Measurements from ENCODE around the gene AANAT. TPM values are rescaled to one million over a fixed set of nuclear protein-coding genes. Genes with fewer than 3 reads are reported as not detected.

AANAT gene
- total and polyA plus RNA-seq, 2 donors (not counting 3 experiments of a cell fraction or from before 2014, with no cell fraction given) = not detected

DNA sequence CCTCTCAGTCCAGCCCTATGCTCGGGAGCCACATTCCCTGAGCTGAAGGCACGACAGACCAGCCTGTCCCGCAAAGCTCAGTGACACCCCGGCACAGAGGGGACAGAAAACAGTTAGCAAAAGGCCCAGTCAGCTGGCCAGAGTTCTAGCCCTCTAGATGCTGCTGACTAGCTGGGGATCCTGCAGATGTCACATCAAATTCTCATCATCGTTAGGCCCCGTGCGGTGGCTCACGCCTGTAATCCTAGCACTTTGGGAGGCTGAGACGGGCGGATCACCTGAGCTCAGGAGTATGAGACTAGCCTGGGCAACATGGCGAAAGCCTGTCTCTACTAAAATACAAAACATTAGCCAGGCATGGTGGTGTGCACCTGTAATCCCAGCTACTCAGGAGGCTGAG is 31.7 kb upstream of the AANAT start:
- CTCF ChIA-PET = interaction anchor here (0.7 to 2.2 kb wide), 3 partner anchors 14 to 38 kb away, joined by 3 to 13 read pairs (median 3); no protein-coding TSS in a partner anchor
- no peaks in the 10 kb centered on the region for H4K20me1 ChIP-seq (replicated peaks; ENCODE audit: control insufficient read depth, extremely low read depth, insufficient read depth, low read length)

More for the DNA sequence above, 31.7 kb upstream of the AANAT start:
- FAIRE-seq (no peak), DNase-seq (ENCODE audit: low read depth, low spot score) (no peak)
- Histone ChIP-seq H3K4me3 (replicated peaks in 1 of 3; ENCODE audit: insufficient read depth in 1 of 3, low read depth in 1 of 3, low read length in 3 of 3) (no peak overlapping the region), H3K27ac (ENCODE audit: insufficient read depth, low read depth, low read length) (no peak overlapping the region), H3K36me3 (ENCODE audit: control insufficient read depth in 2 of 2, extremely low read depth in 1 of 2, insufficient read depth in 2 of 2, low read length in 2 of 2) (no peaks in the 10 kb centered on the region), H3K4me1 (ENCODE audit: control insufficient read depth, extremely low read depth, insufficient read depth, low read length) (no peaks in the 10 kb centered on the region), H3K4me2 (ENCODE audit: insufficient read depth, low read length) (no peak overlapping the region), H3K27me3 (ENCODE audit: control insufficient read depth in 2 of 2, insufficient read depth in 2 of 2, low read length in 2 of 2) (no peaks in the 10 kb centered on the region), H3K9me3 (replicated peaks; ENCODE audit: control insufficient read depth, insufficient read depth, low read length) (no peaks in the 10 kb centered on the region), H3K9me1 (replicated peaks; ENCODE audit: control insufficient read depth, extremely low read depth, insufficient read depth, low read length) (no peaks in the 10 kb centered on the region), H3K79me2 (ENCODE audit: control insufficient read depth, insufficient read depth, low read length) (peaks cover 52% of the 10 kb centered on the region), H3K9ac (replicated peaks; ENCODE audit: extremely low read depth, insufficient read depth, low read length) (no peak overlapping the region), H2AFZ (ENCODE audit: low read depth, low read length) (no peak overlapping the region)
- TF ChIP-seq GATA2 (IDR thresholded peaks at IDR 0.05; ENCODE audit: insufficient read depth, insufficient read length, low read depth, low read length) = no peak
- TF ChIP-seq FOS (IDR thresholded peaks at IDR 0.05; ENCODE audit: borderline replicate concordance, insufficient read depth, low read length) = no peak
- no peak for TF ChIP-seq POLR2AphosphoS5 (IDR thresholded peaks at IDR 0.05; ENCODE audit: insufficient read depth, low read depth, low read length)
- no peak for TF ChIP-seq POLR2A (IDR thresholded peaks at IDR 0.05; ENCODE audit: low read depth, low read length)
- TF ChIP-seq JUN (IDR thresholded peaks at IDR 0.05; ENCODE audit: borderline replicate concordance, insufficient read depth, insufficient read length, low read depth) = no peak
- TF ChIP-seq, protein P1, sequence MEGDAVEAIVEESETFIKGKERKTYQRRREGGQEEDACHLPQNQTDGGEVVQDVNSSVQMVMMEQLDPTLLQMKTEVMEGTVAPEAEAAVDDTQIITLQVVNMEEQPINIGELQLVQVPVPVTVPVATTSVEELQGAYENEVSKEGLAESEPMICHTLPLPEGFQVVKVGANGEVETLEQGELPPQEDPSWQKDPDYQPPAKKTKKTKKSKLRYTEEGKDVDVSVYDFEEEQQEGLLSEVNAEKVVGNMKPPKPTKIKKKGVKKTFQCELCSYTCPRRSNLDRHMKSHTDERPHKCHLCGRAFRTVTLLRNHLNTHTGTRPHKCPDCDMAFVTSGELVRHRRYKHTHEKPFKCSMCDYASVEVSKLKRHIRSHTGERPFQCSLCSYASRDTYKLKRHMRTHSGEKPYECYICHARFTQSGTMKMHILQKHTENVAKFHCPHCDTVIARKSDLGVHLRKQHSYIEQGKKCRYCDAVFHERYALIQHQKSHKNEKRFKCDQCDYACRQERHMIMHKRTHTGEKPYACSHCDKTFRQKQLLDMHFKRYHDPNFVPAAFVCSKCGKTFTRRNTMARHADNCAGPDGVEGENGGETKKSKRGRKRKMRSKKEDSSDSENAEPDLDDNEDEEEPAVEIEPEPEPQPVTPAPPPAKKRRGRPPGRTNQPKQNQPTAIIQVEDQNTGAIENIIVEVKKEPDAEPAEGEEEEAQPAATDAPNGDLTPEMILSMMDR (IDR thresholded peaks at IDR 0.05; ENCODE audit: extremely low read depth in 1 of 2, insufficient read depth in 1 of 2, low read depth in 1 of 2, low read length in 2 of 2) = no peak
- TF ChIP-seq, protein P2, sequence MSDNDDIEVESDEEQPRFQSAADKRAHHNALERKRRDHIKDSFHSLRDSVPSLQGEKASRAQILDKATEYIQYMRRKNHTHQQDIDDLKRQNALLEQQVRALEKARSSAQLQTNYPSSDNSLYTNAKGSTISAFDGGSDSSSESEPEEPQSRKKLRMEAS (IDR thresholded peaks at IDR 0.05; ENCODE audit: insufficient read depth, insufficient read length) = no peak
- no peak for TF ChIP-seq EZH2 (IDR thresholded peaks at IDR 0.05; ENCODE audit: borderline replicate concordance, low read depth, low read length, severe bottlenecking)
- intact Hi-C loops (cut with micrococcal nuclease) (no loop called here), dilution Hi-C loops (cut with MboI; ENCODE audit: extremely low pct_ligation_motif_present, low sequenced_read_pairs) (loop anchor here (25.0 kb wide), 1 partner anchor 223 kb away; no protein-coding TSS in a partner anchor)
- POLR2A ChIA-PET = no interaction called here
- BruUV-seq (replicated peaks) = no TSS peak

Data from endothelial cell of umbilical vein (primary cell).